B cell (primary cell): Measurements from ENCODE around the gene SFXN2.

ENCODE experiments used
- CTCF ChIP-seq: fragments of 200-600 bp; IDR thresholded peaks from one replicate; pipeline ENCODE4 v1.8.0; 2022; ENCODE audit warnings: antibody characterized with exemption, mild to moderate bottlenecking
- EZH2 ChIP-seq: IDR thresholded peaks from 2 replicates; pipeline ENCODE4 v1.6.1; 2012; ENCODE audit warnings: borderline replicate concordance, low read depth, mild to moderate bottlenecking, moderate library complexity, low read length; ENCODE audit not compliant: insufficient read depth, poor library complexity, severe bottlenecking

DNA sequence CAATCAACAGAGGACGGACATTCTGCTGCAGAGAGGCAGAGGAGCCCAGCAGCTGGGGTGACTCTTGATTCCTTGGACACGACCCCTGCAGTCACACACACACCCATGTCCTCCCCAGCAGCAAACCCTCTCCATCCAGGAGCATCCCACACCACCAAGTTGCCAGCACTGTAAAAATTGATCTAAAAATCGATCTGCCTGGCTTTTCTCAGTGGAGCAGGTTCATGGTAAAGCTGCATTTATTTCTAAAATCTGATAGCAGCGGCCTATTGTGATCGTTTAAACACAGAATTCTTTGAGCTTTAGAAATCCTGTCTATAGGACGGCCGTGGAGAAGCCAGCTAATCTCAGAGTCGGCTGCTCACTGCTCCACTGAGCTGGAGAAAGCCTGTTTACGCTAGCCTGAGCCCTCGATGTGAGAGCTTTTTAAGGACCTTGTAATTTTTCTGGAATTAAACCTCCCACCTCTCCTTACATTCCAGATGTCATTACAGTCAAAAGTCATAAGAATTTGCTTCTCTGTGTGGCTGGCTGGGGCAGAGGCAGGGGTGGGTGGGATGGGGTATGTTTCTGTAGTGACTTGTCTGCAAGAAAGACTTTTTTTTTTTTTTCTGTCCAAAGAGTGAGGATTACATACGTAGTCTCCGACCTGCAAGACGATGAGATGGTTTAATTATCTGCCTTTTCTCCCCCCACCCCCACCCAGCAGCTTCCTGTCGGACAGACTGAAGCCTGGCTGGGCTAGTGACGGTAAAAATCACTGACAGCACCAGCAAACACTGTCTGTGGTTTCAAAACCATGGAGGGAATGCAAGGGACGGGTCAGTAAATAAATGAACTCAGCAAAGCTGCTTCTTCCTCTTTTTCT is 38.5 kb upstream of the SFXN2 start:
- TF ChIP-seq CTCF (no peak), EZH2 (no peak)
